SK-N-MC (cell line): Measurements from ENCODE around the gene NSUN2.

Experiments
- DNase-seq: peaks from one replicate; pipeline ENCODE4 v3.0.0-alpha.2; 2011; ENCODE audit warnings: low read depth, low spot score
- H3K27ac ChIP-seq: fragments of 200-600 bp; sonication (generic); 2 replicates; pipeline ENCODE4 v1.5.1; 2016; ENCODE audit warnings: mixed run types
- H3K36me3 ChIP-seq: fragments of 200-600 bp; sonication (generic); 2 replicates; pipeline ENCODE4 v1.6.1; 2017; ENCODE audit warnings: antibody characterized with exemption, low read length, mixed read lengths; ENCODE audit not compliant: insufficient read depth
- H3K4me3 ChIP-seq: fragments of 200-600 bp; sonication (generic); 2 replicates; pipeline ENCODE4 v1.5.1; 2016
- H3K9ac ChIP-seq: fragments of 200-600 bp; sonication (generic); 2 replicates; pipeline ENCODE4 v1.8.0; 2017; ENCODE audit warnings: mixed run types, mixed read lengths; ENCODE audit not compliant: insufficient read length
- H3K9me3 ChIP-seq: fragments of 200-600 bp; sonication (generic); 2 replicates; pipeline ENCODE4 v1.6.1; 2017; ENCODE audit warnings: low read depth, mild to moderate bottlenecking, antibody characterized with exemption, low read length, moderate library complexity, mixed read lengths
- EZH2 ChIP-seq: fragments of 200-600 bp; sonication (generic); IDR thresholded peaks from one replicate; pipeline ENCODE4 v1.6.1; 2017; ENCODE audit warnings: antibody characterized with exemption
- FOXP2 ChIP-seq: optimal IDR thresholded peaks from 2 replicates; pipeline ENCODE3; 2011; ENCODE audit warnings: mild to moderate bottlenecking, moderate library complexity; ENCODE audit not compliant: insufficient read depth; ENCODE audit errors: extremely low read length, control extremely low read depth
- POLR2AphosphoS5 ChIP-seq: IDR thresholded peaks from 2 replicates; pipeline ENCODE4 v1.6.1; 2012; ENCODE audit warnings: mild to moderate bottlenecking, low read depth, low read length, borderline replicate concordance

Gene NSUN2

DNA sequence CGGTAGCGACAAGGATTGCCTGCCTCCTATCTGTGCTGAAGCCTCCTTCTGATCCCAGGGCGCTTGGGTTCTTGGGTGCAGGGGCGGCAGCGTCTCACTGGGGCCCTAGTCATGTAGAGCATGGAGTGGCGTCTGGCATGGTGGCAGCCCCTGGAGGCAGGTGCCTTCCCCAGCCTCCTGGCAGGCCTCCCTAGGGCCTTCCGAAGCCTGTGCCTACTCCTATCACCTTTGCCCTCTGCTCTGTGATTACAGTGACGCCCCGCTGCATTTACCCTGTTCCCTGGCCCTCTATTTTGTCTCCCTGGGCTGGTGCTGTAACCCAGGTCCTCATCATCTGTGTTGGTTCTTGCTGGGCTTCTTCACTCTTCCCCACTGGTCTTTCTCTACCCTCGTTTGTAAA, 4.2 kb upstream of the NSUN2 start:
- H3K27ac ChIP-seq = no peak overlapping the region
- no peaks in the 10 kb centered on the region for H3K36me3 ChIP-seq
- TF ChIP-seq FOXP2 (no peak), POLR2AphosphoS5 (no peak), EZH2 (no peak)
- no peak overlapping the region for H3K4me3 ChIP-seq
- no peak overlapping the region for H3K9ac ChIP-seq
- no peaks in the 10 kb centered on the region for H3K9me3 ChIP-seq
- no peak for DNase-seq

DNA sequence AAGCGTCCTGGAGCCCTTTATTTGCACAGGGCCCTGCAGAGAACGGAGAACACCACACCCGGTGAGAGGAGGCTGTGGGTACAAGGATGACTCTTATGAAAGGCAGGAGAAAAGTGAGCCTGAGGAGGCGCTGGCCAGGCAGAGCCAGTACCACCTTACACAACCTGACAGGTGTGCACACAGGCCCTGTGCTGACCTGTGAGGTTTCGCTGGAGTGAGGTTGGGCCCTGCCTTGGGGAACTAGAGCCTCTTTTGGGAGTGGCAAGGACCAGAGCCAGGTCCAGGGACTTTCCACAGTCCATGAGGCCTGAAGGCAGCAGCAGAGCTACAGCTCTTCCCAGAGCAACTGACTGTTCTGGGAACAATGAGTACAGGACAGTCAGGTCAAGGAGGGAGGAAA, 3.4 kb upstream of the NSUN2 start:
- Histone ChIP-seq H3K36me3 (peaks cover 5% of the 10 kb centered on the region), H3K27ac (no peak overlapping the region), H3K9ac (no peak overlapping the region), H3K4me3 (no peak overlapping the region), H3K9me3 (no peaks in the 10 kb centered on the region)
- DNase-seq = no peak
- TF ChIP-seq FOXP2 (no peak), EZH2 (no peak), POLR2AphosphoS5 (no peak)

DNA sequence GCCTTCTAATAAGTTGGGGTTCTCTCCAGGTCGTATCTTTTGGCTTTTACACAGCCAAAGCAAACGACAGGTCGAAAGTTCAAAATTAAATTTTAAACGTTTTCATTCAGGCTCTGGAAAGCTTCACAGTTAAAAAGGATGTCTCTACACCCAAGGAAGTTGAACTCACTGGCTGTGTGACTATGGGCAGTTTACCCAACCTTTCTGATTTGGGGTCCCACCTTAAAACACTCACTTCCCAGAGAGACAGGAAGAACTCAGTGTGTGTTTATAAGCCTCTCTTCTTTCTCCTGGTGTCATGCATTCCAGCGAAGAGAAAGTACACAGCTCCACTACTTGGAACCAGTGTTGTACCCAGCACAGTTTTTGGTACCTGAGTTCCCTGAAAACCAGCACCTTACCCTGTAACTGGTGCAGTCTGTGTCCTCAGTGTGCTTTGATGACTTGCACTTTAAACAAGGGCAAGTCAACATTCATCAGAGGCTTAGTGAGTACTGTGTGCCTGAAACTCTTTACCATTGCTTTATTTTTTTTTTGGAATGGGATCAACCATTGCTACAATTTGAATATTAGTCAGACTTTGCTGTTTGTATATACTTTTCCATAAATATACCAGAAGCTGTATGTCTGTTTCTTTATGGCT, 2.1 kb upstream of the NSUN2 start:
- Histone ChIP-seq H3K4me3 (no peak overlapping the region), H3K9me3 (no peaks in the 10 kb centered on the region), H3K9ac (no peak overlapping the region), H3K36me3 (peaks cover 19% of the 10 kb centered on the region), H3K27ac (no peak overlapping the region)
- no peak for DNase-seq
- TF ChIP-seq POLR2AphosphoS5 = no peak
- no peak for TF ChIP-seq FOXP2
- no peak for TF ChIP-seq EZH2

DNA sequence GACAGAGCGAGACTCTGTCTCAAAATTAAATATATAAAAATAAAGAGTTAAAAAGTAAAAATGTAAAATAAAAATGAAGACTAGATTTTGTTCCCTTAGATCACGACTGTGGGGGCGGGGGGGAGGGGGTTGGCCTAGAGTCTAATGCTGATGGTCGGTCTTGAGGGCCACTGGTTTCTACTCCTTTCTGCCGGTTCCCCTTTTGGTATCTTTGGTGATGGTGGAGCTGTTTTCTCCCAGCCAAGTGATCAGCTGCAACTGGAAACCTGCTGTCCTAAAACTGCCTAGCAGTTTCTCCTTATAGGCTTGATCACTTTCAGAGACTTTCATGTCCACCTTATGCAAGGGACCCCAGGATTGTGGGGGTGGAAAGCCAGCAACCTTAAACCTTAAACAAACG, 1.5 kb upstream of the NSUN2 start:
- Histone ChIP-seq H3K27ac (no peak overlapping the region), H3K36me3 (peaks cover 25% of the 10 kb centered on the region), H3K4me3 (peak overlapping the region; percentile 94), H3K9me3 (no peaks in the 10 kb centered on the region), H3K9ac (no peak overlapping the region)
- no peak for DNase-seq
- no peak for TF ChIP-seq FOXP2
- no peak for TF ChIP-seq EZH2
- no peak for TF ChIP-seq POLR2AphosphoS5

GRCh38 chr5:6633469-6634245, 813 bp upstream of the NSUN2 start:
- no peak for DNase-seq
- no peak for TF ChIP-seq POLR2AphosphoS5
- no peak for TF ChIP-seq EZH2
- TF ChIP-seq FOXP2 = no peak
- H3K9me3 ChIP-seq = no peaks in the 10 kb centered on the region
- H3K36me3 ChIP-seq = peaks cover 31% of the 10 kb centered on the region
- H3K9ac ChIP-seq = peak overlapping the region; percentile 91
- H3K27ac ChIP-seq = no peak overlapping the region
- H3K4me3 ChIP-seq = peak overlapping the region; percentile 94

DNA sequence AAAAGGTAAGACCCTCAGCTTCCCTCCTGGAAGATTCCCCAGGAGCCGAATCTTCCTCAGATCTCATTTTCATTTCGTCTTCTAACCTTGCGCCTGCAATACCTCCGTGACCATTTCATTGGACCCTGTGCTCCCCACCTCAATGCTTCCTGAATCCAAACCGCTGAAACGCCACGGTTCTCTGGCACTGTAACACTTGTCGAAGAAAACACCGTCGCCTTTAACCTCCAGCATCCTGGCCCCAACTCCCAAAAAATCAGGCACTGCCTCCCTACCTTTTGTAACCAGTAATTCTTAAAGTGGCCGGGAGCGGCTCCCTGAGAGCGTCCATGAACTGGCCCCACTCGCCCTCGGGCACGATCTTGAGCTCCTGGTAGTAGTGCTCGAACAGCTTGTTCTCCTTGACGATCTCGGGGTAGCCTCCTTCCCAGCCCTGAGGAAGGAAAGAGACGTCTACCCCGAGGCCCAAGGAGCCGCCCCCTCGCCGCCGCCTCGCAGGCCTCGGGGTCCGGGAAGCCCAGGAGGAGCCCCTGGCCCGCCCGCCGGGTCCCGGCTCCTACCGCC, 438 bp downstream of the NSUN2 start:
- Histone ChIP-seq H3K36me3 (peaks cover 44% of the 10 kb centered on the region), H3K9ac (peak overlapping the region; percentile 91), H3K27ac (peak overlapping the region; percentile 95; the same call in 1 of the 2 replicates), H3K4me3 (peak overlapping the region; percentile 94), H3K9me3 (no peaks in the 10 kb centered on the region)
- TF ChIP-seq FOXP2 (no peak), POLR2AphosphoS5 (no peak), EZH2 (no peak)
- no peak for DNase-seq

GRCh38 chr5:6631441-6631840, 1.4 kb downstream of the NSUN2 start:
- TF ChIP-seq EZH2 = no peak
- no peak for TF ChIP-seq FOXP2
- no peak for TF ChIP-seq POLR2AphosphoS5
- Histone ChIP-seq H3K36me3 (peaks cover 53% of the 10 kb centered on the region), H3K9ac (peak overlapping the region; percentile 91), H3K27ac (no peak overlapping the region), H3K4me3 (peak overlapping the region; percentile 94), H3K9me3 (no peaks in the 10 kb centered on the region)
- no peak for DNase-seq

DNA sequence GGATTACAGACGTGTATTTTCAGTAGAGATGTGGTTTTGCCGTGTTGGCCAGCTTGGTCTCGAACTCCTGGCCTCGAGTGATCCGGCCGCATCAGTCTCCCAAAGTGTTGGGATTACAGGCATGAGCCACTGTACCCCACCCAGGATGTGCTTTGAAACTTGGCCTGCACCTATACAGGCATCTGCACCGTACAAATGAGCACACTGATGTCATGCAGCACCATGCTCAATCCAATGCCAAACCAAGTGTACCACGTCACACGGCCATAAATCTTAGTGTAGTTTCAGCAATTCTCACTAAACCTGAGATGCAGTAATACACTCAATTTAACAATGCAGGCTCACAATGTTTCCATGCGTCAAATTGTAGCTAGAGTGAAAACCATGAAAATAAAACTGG, 6.3 kb downstream of the NSUN2 start:
- Histone ChIP-seq H3K27ac (no peak overlapping the region), H3K9ac (no peak overlapping the region), H3K4me3 (no peak overlapping the region), H3K36me3 (peaks cover 96% of the 10 kb centered on the region), H3K9me3 (no peaks in the 10 kb centered on the region)
- no peak for DNase-seq
- TF ChIP-seq POLR2AphosphoS5 (no peak), EZH2 (no peak), FOXP2 (no peak)
